HG03469 (cell line): Measurements from ENCODE around the gene TBC1D32.
A peak's percentile ranks its signal among the peaks of the same experiment; 100 is the strongest.
"Not testable (repeated sequence)": the region's sequence is repeated elsewhere in the genome, so short reads cannot be mapped to it uniquely, and the experiment has no call there.

ENCODE experiments used
- ATAC-seq: cut with Tn5 transposase; IDR thresholded peaks from one replicate; pipeline ENCODE4 v1.9.1; 2021; ENCODE audit warnings: mild to moderate bottlenecking, moderate library complexity, moderate number of reproducible peaks; ENCODE audit not compliant: unreplicated experiment

TBC1D32 gene

GRCh38 chr6:121223212-121223611 lies 111.1 kb downstream of the TBC1D32 start:
- ATAC-seq: no peak

GRCh38 chr6:121222656-121223055 lies 111.6 kb downstream of the TBC1D32 start:
- ATAC-seq: no peak

GRCh38 chr6:121216928-121217327 lies 117.4 kb downstream of the TBC1D32 start:
- ATAC-seq: no peak

- not testable (repeated sequence) for ATAC-seq
Observed at GRCh38 chr6:121213341-121213740, 120.9 kb downstream of the TBC1D32 start.

- ATAC-seq: no peak
Observed at GRCh38 chr6:121210943-121211342, 123.3 kb downstream of the TBC1D32 start.

- peak; percentile 65 for ATAC-seq
Observed at GRCh38 chr6:121205569-121205968, 128.7 kb downstream of the TBC1D32 start.

GRCh38 chr6:121201105-121201504 lies 133.2 kb downstream of the TBC1D32 start:
- ATAC-seq: no peak

GRCh38 chr6:121196042-121196441 lies 138.2 kb downstream of the TBC1D32 start:
- ATAC-seq: not testable (repeated sequence)

GRCh38 chr6:121190122-121190521 lies 144.2 kb downstream of the TBC1D32 start:
- ATAC-seq: no peak

- no peak for ATAC-seq
Observed at GRCh38 chr6:121188356-121188755, 145.9 kb downstream of the TBC1D32 start.

- ATAC-seq: no peak
Observed at GRCh38 chr6:121187833-121188200, 146.5 kb downstream of the TBC1D32 start.

- ATAC-seq: no peak
Observed at GRCh38 chr6:121187200-121187832, 147.0 kb downstream of the TBC1D32 start.

GRCh38 chr6:121183742-121184141 lies 150.5 kb downstream of the TBC1D32 start:
- ATAC-seq: no peak

- no peak for ATAC-seq
Observed at GRCh38 chr6:121175827-121176226, 158.5 kb downstream of the TBC1D32 start.

- ATAC-seq: not testable (repeated sequence)
Observed at GRCh38 chr6:121172451-121172850, 161.8 kb downstream of the TBC1D32 start.

GRCh38 chr6:121171879-121172278 lies 162.4 kb downstream of the TBC1D32 start:
- no peak for ATAC-seq

- no peak for ATAC-seq
Observed at GRCh38 chr6:121161886-121162285, 172.4 kb downstream of the TBC1D32 start.

- no peak for ATAC-seq
Observed at GRCh38 chr6:121160276-121160675, 174.0 kb downstream of the TBC1D32 start.

- no peak for ATAC-seq
Observed at GRCh38 chr6:121158891-121159290, 175.4 kb downstream of the TBC1D32 start.

GRCh38 chr6:121158438-121158837 lies 175.8 kb downstream of the TBC1D32 start:
- no peak for ATAC-seq

- no peak for ATAC-seq
Observed at GRCh38 chr6:121157906-121158305, 176.4 kb downstream of the TBC1D32 start.

GRCh38 chr6:121143476-121143875 lies 190.8 kb downstream of the TBC1D32 start:
- no peak for ATAC-seq

GRCh38 chr6:121142093-121142492 lies 192.2 kb downstream of the TBC1D32 start:
- ATAC-seq: no peak
